HCT116 (cell line): ENCODE measurements around the gene CLIC6.

Experiments used
- CTCF ChIP-seq, 3 experiments: fragments of 200-600 bp in 1 of 3; sonication (generic) in 1 of 3; IDR thresholded peaks in 2 of 3; conservative IDR thresholded peaks in 1 of 3; 2 replicates each; pipeline ENCODE4 v1.5.1; 2012 to 2017; ENCODE audit warnings: low read depth in 2 of 3, low read length in 2 of 3, antibody characterized with exemption in 1 of 3, borderline replicate concordance in 1 of 3, control low read depth in 1 of 3, mild to moderate bottlenecking in 1 of 3, mixed read lengths in 1 of 3, mixed run types in 1 of 3, moderate library complexity in 1 of 3; ENCODE audit not compliant: insufficient read depth in 1 of 3
- POLR2A ChIP-seq: IDR thresholded peaks from 2 replicates; pipeline ENCODE4 v1.7.0; 2011; ENCODE audit warnings: borderline replicate concordance; ENCODE audit not compliant: insufficient read depth, insufficient read length; ENCODE audit errors: extremely low read depth
- ZNF274 ChIP-seq: fragments of 200-500 bp; sonication (Bioruptor generic); IDR thresholded peaks from 2 replicates; pipeline ENCODE4 v1.6.1; 2014; ENCODE audit warnings: mild to moderate bottlenecking, low read depth, low read length, inconsistent platforms

GRCh38 chr21:34639250-34639649 lies 29.5 kb upstream of the CLIC6 start:
- TF ChIP-seq CTCF (IDR thresholded peaks at IDR 0.05 in 2 of 3, conservative IDR thresholded peaks at IDR 0.05 in 1 of 3; ENCODE audit: borderline replicate concordance in 1 of 3, insufficient read depth in 1 of 3, low read depth in 2 of 3, low read length in 2 of 3) = no peak
- TF ChIP-seq POLR2A = no peak
- no peak for TF ChIP-seq ZNF274
